NT2/D1 (cell line): ENCODE data around the gene NFASC.

Source experiments
- DNase-seq: peaks from one replicate; pipeline ENCODE4 v3.0.0-alpha.2; 2011; ENCODE audit warnings: low read depth, low spot score
- H3K27me3 ChIP-seq: 2 replicates; pipeline ENCODE4 v1.6.0; 2011; ENCODE audit warnings: mild to moderate bottlenecking; ENCODE audit not compliant: insufficient read length, insufficient read depth
- H3K36me3 ChIP-seq: 2 replicates; pipeline ENCODE4 v1.6.1; 2011; ENCODE audit warnings: mild to moderate bottlenecking, low read length, mixed read lengths; ENCODE audit not compliant: insufficient read depth, insufficient read length
- H3K4me1 ChIP-seq: 2 replicates; pipeline ENCODE4 v1.5.1; 2011; ENCODE audit not compliant: insufficient read depth, insufficient read length
- H3K4me3 ChIP-seq: 2 replicates; pipeline ENCODE4 v1.5.1; 2011; ENCODE audit warnings: low read depth; ENCODE audit not compliant: insufficient read length
- H3K9ac ChIP-seq: 2 replicates; pipeline ENCODE4 v1.6.0; 2011; ENCODE audit warnings: low read depth; ENCODE audit not compliant: insufficient read length
- H3K9me3 ChIP-seq: 2 replicates; pipeline ENCODE4 v1.5.1; 2011; ENCODE audit warnings: mild to moderate bottlenecking, low read length; ENCODE audit not compliant: insufficient read depth
- SUZ12 ChIP-seq: IDR thresholded peaks from 2 replicates; pipeline ENCODE4 v1.6.1; 2011; ENCODE audit not compliant: insufficient read length, insufficient read depth; ENCODE audit errors: extremely low read depth
- YY1 ChIP-seq: IDR thresholded peaks from 2 replicates; pipeline ENCODE4 v1.6.1; 2011; ENCODE audit not compliant: insufficient read length, insufficient read depth
- ZNF274 ChIP-seq: IDR thresholded peaks from 2 replicates; pipeline ENCODE4 v1.6.1; 2011; ENCODE audit warnings: mild to moderate bottlenecking, low read depth, low read length

The NFASC gene

GRCh38 chr1:205016584-205016983, 145.9 kb downstream of the NFASC start:
- H3K9ac ChIP-seq, result no peak overlapping the region
- H3K4me3 ChIP-seq, result no peak overlapping the region
- no peak for TF ChIP-seq SUZ12
- TF ChIP-seq ZNF274, result no peak
- TF ChIP-seq YY1, result no peak
- H3K27me3 ChIP-seq, result peaks cover 51% of the 10 kb centered on the region
- no peak for DNase-seq
- H3K36me3 ChIP-seq, result no peaks in the 10 kb centered on the region
- peaks cover 30% of the 10 kb centered on the region for H3K4me1 ChIP-seq
- no peaks in the 10 kb centered on the region for H3K9me3 ChIP-seq

- Histone ChIP-seq H3K9ac (no peak overlapping the region), H3K4me3 (no peak overlapping the region), H3K36me3 (no peaks in the 10 kb centered on the region), H3K9me3 (no peaks in the 10 kb centered on the region), H3K27me3 (peaks cover 54% of the 10 kb centered on the region), H3K4me1 (peaks cover 29% of the 10 kb centered on the region)
- no peak for TF ChIP-seq SUZ12
- no peak for TF ChIP-seq YY1
- no peak for TF ChIP-seq ZNF274
- no peak for DNase-seq
Observed at GRCh38 chr1:205017001-205017400, 146.3 kb downstream of the NFASC start.

- Histone ChIP-seq H3K9ac (no peak overlapping the region), H3K27me3 (peaks cover 57% of the 10 kb centered on the region), H3K4me1 (peaks cover 24% of the 10 kb centered on the region), H3K9me3 (no peaks in the 10 kb centered on the region), H3K36me3 (no peaks in the 10 kb centered on the region), H3K4me3 (no peak overlapping the region)
- TF ChIP-seq SUZ12 (no peak), YY1 (no peak)
- DNase-seq, result no peak
Observed at GRCh38 chr1:205017766-205018165, 147.1 kb downstream of the NFASC start.

DNA sequence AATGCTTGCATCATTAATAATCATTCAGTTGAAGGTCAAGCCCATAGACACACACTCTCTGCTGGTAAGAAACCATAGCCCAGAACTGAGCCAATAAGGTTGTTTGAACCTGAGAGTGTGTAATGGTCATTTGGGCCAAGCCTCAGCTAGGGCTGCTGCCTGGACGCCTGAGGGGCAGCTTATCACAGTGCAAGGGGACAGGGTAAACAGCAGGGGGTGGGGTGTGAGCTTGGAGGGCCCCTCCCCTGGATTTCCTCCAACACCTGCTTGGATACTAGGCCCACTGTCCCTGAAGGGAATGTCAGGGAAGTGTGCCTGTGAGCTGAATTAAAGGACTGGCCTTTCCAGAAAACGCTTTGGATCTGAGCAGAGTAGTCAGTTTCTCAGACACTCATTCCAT, 147.7 kb downstream of the NFASC start:
- Histone ChIP-seq H3K9ac (no peak overlapping the region), H3K4me1 (peaks cover 18% of the 10 kb centered on the region), H3K27me3 (peaks cover 61% of the 10 kb centered on the region), H3K36me3 (no peaks in the 10 kb centered on the region), H3K4me3 (no peak overlapping the region), H3K9me3 (no peaks in the 10 kb centered on the region)
- DNase-seq, result no peak
- no peak for TF ChIP-seq ZNF274
- no peak for TF ChIP-seq SUZ12
- no peak for TF ChIP-seq YY1

DNA sequence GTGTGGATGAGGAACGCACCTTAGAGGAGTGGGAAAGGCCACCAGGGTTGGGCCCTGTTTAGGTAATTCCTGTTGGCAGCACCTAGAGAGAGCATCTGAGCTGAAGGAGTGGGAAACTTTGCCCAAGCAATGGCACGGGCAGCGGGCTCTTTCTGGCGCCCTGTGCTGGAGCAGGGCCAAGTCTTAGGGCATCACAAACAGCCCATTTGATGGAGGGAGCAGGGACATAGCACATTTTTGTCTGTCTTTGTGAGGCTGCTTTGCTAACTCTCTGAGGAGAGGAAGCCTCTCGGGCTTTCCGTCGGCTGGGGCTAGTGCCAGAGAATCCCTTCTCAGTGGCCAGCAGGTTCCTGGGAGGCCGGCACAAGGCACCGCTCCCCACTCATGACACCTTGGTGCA, 149.8 kb downstream of the NFASC start:
- no peak for TF ChIP-seq ZNF274
- no peak for TF ChIP-seq SUZ12
- no peak for TF ChIP-seq YY1
- no peak overlapping the region for H3K9ac ChIP-seq
- H3K36me3 ChIP-seq, result no peaks in the 10 kb centered on the region
- no peak overlapping the region for H3K4me3 ChIP-seq
- peaks cover 69% of the 10 kb centered on the region for H3K27me3 ChIP-seq
- H3K9me3 ChIP-seq, result no peaks in the 10 kb centered on the region
- H3K4me1 ChIP-seq, result peaks cover 8% of the 10 kb centered on the region
- DNase-seq, result no peak

DNA sequence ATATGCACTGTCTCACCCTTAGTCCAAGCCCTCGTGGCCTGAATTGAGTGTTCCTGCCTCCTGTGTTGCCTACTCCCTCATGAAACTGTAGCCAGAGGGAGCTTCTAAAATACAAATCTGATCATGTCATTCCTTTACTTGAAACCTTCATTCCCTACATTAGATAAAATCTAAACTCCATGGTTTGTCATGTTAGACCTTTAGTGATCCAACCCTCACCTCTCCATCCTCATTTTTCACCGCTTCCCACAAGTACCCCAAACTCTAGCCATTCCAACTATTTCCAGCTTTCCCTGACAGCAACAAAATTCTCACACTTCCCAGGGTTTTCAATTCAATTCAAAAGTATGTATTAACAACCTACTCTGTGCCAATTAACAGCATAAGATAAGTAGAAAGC, 154.0 kb downstream of the NFASC start:
- no peak overlapping the region for H3K4me3 ChIP-seq
- no peaks in the 10 kb centered on the region for H3K36me3 ChIP-seq
- no peak for DNase-seq
- H3K9ac ChIP-seq, result no peak overlapping the region
- peaks cover 63% of the 10 kb centered on the region for H3K27me3 ChIP-seq
- no peaks in the 10 kb centered on the region for H3K9me3 ChIP-seq
- TF ChIP-seq SUZ12, result no peak
- no peak for TF ChIP-seq YY1
- TF ChIP-seq ZNF274, result no peak
- H3K4me1 ChIP-seq, result peaks cover 15% of the 10 kb centered on the region

- H3K4me1 ChIP-seq, result peaks cover 17% of the 10 kb centered on the region
- no peak for DNase-seq
- no peaks in the 10 kb centered on the region for H3K9me3 ChIP-seq
- TF ChIP-seq SUZ12 (no peak), ZNF274 (no peak), YY1 (no peak)
- H3K27me3 ChIP-seq, result peaks cover 61% of the 10 kb centered on the region
- H3K9ac ChIP-seq, result no peak overlapping the region
- no peak overlapping the region for H3K4me3 ChIP-seq
- no peaks in the 10 kb centered on the region for H3K36me3 ChIP-seq
Observed at GRCh38 chr1:205025239-205025638, 154.6 kb downstream of the NFASC start.

- no peaks in the 10 kb centered on the region for H3K9me3 ChIP-seq
- peaks cover 52% of the 10 kb centered on the region for H3K27me3 ChIP-seq
- DNase-seq, result peak; percentile 57
- H3K4me1 ChIP-seq, result peaks cover 25% of the 10 kb centered on the region
- no peak for TF ChIP-seq SUZ12
- no peak for TF ChIP-seq ZNF274
- no peak for TF ChIP-seq YY1
- H3K36me3 ChIP-seq, result no peaks in the 10 kb centered on the region
- no peak overlapping the region for H3K9ac ChIP-seq
- no peak overlapping the region for H3K4me3 ChIP-seq
Observed at GRCh38 chr1:205026181-205026580, 155.5 kb downstream of the NFASC start.
